ENCODE data around the gene SNORC.
"Not testable (repeated sequence)": the region's sequence is repeated elsewhere in the genome, so short reads cannot be mapped to it uniquely, and the experiment has no call there.

The SNORC gene

DNA sequence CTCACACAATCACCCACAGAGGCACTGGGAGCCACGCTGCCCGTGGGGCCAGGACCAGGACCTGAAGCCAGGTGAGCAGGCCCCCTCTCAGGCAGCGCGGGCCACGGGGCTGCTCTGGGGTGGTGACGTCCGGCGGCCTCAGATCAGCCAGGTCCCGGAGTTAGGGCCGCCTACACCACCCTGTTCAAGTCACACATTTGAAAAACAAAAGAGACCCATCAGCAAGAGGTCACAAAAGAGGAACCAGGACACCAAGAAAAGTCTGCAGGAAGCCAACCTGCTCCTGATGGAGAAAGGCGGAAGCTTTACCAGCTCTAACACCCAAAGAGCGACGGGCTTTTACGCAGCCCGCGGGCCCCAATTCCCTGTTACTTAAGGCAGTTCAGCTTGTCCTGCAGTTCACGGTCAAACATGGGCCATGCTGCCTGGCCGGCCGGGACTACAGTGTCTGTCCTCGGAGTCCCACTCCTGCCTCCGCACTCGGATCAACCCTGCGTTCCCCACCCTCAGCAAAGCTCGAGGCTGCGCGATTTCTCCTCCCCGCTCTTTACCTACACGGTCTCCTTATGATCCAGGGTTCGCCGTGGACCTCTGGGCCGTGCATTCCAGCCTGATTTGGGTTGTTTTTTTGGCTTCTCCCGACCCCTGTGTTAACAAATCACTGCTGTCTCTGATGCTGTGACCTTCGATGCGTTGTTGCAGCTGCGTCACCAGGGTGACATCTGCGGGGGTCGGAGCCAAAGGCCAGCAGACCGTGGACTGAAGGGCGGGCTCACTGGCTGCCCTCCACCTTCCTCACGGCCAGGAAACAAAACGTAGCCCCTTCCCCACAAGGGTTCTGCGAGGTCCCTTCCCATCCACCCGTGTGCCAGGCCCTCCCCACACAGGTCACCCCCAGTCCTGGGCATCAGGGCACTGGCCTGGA lies 31.0 kb downstream of the SNORC start:
- Histone ChIP-seq H3K36me3 (no peaks in the 10 kb centered on the region), H3K9me3 (no peaks in the 10 kb centered on the region), H3K4me1 (ENCODE audit: control insufficient read depth in 1 of 2, insufficient read depth in 1 of 2, low read depth in 1 of 2, low read length in 1 of 2) (no peaks in the 10 kb centered on the region), H3K4me3 (ENCODE audit: low read depth in 1 of 2, low read length in 1 of 2) (no peak overlapping the region), H3K27me3 (peaks cover 10% of the 10 kb centered on the region), H3K27ac (no peak overlapping the region)
- TF ChIP-seq, protein P1, sequence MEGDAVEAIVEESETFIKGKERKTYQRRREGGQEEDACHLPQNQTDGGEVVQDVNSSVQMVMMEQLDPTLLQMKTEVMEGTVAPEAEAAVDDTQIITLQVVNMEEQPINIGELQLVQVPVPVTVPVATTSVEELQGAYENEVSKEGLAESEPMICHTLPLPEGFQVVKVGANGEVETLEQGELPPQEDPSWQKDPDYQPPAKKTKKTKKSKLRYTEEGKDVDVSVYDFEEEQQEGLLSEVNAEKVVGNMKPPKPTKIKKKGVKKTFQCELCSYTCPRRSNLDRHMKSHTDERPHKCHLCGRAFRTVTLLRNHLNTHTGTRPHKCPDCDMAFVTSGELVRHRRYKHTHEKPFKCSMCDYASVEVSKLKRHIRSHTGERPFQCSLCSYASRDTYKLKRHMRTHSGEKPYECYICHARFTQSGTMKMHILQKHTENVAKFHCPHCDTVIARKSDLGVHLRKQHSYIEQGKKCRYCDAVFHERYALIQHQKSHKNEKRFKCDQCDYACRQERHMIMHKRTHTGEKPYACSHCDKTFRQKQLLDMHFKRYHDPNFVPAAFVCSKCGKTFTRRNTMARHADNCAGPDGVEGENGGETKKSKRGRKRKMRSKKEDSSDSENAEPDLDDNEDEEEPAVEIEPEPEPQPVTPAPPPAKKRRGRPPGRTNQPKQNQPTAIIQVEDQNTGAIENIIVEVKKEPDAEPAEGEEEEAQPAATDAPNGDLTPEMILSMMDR (IDR thresholded peaks at IDR 0.05), result no peak

DNA sequence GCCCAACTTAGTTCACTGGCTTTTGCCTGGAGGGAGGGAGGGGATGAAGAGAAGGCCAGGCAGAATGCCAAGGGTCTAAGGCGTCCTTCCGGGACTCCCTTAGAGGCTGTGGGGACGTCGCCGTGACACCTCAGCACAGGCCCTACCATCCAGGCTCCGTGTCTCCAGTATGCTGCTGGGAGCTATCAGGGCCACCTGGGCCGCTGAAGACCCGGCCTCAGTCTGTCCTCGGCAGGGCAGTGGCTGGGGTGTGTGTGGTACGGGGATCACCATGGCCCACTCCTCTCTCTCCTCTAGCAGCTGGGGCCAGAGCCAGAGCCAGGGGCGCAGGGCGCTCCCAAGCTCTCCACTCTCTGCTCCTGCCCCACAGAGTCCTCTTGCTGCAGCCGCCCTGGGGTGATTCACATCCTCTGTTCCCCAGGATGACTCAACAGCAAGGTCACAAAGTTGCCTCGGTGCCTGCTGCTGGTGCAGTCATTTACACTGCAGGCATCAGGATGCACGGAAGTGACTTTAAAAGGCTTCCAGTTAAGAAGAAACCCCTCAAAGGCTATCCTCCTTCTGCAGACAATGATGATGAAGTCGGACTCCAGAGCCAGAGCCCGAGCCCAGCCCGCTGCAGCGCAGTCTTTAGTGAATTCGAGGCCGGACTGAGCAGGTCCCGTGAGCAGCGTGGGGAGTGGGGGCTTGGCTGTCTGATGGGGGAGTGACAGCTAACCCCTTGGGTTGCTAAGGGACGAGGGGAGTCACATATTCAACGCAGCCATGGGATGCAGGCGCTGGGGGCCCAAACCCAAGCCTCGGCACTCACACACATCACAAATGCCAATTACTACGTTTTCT lies 31.9 kb downstream of the SNORC start:
- TF ChIP-seq, protein P1 (IDR thresholded peaks at IDR 0.05), result no peak

DNA sequence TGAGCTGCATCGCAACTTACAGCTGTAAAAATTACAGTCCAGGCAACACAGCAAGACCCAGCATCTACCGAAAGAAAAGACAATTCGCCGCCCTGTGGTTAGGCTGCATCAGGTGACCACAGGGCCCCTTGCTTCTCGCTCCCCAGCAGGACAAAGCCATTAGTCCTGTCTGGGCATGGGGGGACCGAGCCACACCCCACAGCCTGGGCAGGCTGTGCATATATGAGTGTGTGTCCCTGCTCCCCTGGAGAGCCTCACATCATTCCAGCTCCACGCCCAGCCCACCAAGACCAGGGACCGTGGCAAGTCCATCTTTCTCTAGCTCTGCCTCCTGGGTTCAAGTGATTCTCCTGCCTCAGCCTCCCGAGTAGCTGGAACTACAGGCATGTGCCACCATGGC lies 33.9 kb downstream of the SNORC start:
- TF ChIP-seq, protein P1 (IDR thresholded peaks at IDR 0.05), result no peak
- Histone ChIP-seq H3K4me3 (ENCODE audit: low read depth in 1 of 2, low read length in 1 of 2) (no peak overlapping the region), H3K9me3 (no peaks in the 10 kb centered on the region), H3K27me3 (peaks cover 22% of the 10 kb centered on the region), H3K4me1 (ENCODE audit: control insufficient read depth in 1 of 2, insufficient read depth in 1 of 2, low read depth in 1 of 2, low read length in 1 of 2) (no peaks in the 10 kb centered on the region), H3K36me3 (no peaks in the 10 kb centered on the region), H3K27ac (no peak overlapping the region)

More for the DNA sequence above, 31.9 kb downstream of the SNORC start:
- no peak overlapping the region for H3K4me3 ChIP-seq (ENCODE audit: low read depth in 1 of 2, low read length in 1 of 2)
- no peak overlapping the region for H3K27ac ChIP-seq
- no peaks in the 10 kb centered on the region for H3K36me3 ChIP-seq
- H3K9me3 ChIP-seq, result no peaks in the 10 kb centered on the region
- H3K4me1 ChIP-seq (ENCODE audit: control insufficient read depth in 1 of 2, insufficient read depth in 1 of 2, low read depth in 1 of 2, low read length in 1 of 2), result no peaks in the 10 kb centered on the region
- H3K27me3 ChIP-seq, result peaks cover 10% of the 10 kb centered on the region

DNA sequence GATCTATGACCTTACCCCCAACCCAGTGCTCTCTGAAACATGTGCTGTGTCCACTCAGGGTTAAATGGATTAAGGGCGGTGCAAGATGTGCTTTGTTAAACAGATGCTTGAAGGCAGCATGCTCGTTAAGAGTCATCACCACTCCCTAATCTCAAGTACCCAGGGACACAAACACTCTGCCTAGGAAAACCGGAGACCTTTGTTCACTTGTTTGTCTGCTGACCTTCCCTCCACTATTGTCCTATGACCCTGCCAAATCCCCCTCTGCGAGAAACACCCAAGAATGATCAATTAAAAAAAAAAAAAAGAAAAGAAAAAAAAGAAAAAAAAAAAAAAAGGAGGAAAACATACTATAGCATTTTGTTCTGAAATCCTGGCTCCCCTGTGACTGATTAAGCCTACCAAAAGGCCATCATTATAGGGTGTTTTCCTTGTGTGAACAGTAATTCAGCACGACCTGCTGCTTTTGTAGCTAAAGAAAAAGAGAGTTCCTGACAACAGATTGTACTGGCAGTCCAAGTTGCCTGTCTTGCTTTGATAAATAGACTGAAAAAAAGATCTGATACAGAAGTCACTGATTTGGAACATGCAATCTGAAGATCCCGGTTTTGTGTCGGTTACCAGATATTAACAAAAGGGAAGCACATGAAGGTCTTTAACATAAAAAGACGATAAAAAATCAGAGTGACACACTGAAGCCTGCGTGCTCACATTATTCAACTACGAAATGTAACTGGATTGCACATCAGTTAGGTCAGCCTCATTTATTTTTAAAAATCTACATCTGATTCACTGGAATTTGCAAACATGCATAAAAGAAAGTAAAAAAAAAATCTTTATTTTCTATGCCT lies 37.0 kb downstream of the SNORC start:
- H3K9me3 ChIP-seq; H3K36me3 ChIP-seq; H3K4me3 ChIP-seq (ENCODE audit: low read depth in 1 of 2, low read length in 1 of 2); H3K4me1 ChIP-seq (ENCODE audit: control insufficient read depth in 1 of 2, insufficient read depth in 1 of 2, low read depth in 1 of 2, low read length in 1 of 2); H3K27ac ChIP-seq: not testable (repeated sequence)
- H3K27me3 ChIP-seq, result peaks cover 33% of the 10 kb centered on the region

DNA sequence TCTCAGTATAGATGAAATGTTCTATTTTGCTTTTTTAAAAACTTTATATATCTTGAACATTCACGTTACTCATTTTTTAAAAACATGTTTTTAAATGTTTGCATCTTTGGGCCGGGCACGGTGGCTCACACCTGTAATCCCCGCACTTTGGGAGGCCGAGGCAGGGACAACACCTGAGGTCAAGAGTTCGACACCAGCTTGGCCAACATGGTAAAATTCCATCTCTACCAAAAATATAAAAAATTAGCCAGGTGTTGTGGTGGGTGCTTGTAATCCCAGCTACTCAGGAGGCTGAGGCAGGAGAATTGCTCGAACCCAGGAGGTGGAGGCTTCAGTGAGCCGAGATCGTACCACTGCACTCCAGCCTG lies 37.6 kb downstream of the SNORC start:
- H3K9me3 ChIP-seq; H3K4me3 ChIP-seq (ENCODE audit: low read depth in 1 of 2, low read length in 1 of 2); H3K27ac ChIP-seq; H3K36me3 ChIP-seq; H3K4me1 ChIP-seq (ENCODE audit: control insufficient read depth in 1 of 2, insufficient read depth in 1 of 2, low read depth in 1 of 2, low read length in 1 of 2): not testable (repeated sequence)
- peaks cover 33% of the 10 kb centered on the region for H3K27me3 ChIP-seq

DNA sequence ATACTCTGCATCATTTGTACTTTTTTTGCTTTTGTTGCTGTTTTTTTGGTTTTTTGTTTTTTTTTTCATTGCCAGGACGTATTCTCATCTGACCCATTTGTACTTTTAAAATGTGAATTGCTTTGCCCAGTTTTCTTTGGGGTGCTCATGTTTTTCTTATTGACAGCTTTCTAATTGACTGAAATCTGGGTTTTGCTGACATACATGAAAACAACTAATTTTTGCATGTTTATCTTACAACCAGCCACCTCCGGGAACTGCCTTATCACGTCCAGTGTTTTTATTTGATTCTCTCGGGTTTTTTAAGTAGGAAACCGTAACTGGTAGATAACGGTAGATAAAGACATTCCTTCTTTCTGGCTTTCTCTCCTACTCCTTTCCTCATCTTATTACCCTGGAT lies 38.6 kb downstream of the SNORC start:
- Histone ChIP-seq H3K4me3 (ENCODE audit: low read depth in 1 of 2, low read length in 1 of 2) (no peak overlapping the region), H3K27me3 (peaks cover 41% of the 10 kb centered on the region), H3K36me3 (no peaks in the 10 kb centered on the region), H3K9me3 (no peaks in the 10 kb centered on the region), H3K4me1 (ENCODE audit: control insufficient read depth in 1 of 2, insufficient read depth in 1 of 2, low read depth in 1 of 2, low read length in 1 of 2) (no peaks in the 10 kb centered on the region), H3K27ac (no peak overlapping the region)
- TF ChIP-seq, protein P1 (IDR thresholded peaks at IDR 0.05), result no peak
